ENCODE results near the gene KCNIP3.

The KCNIP3 gene

DNA sequence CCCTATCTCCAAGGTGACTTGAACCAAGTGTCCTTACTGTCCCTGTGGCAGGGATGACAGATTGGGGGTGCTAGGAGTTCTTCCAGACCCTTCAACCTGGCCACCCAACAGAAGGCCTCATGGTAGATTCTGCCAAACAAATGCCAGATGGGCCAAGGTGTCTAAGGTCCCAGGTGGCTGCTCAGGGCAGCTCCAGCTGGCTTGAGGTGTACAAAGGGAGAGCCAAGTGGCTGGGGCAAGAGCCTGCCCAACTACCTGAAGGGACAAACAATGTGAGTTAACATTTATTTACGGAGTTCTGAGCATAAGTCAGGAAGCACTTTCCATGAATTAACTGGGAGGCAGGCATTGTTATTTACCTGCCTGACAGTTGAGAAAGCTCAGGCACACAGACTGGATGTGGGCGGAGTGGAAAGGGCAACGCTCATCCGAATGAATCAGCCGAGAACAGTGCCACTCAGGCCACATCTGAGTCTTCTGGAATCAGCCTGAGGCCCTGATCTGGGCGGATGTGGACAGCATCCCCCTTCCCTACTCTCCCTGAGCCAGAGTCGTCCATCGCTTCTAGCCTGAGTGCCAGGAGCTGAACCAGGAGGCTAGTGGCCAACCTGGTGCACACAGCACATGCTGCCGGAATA is 4.4 kb upstream of the KCNIP3 start:
- Histone ChIP-seq H3K9ac (ENCODE audit: low read length) (no peak overlapping the region), H3K9me3 (ENCODE audit: control insufficient read depth, low read length) (peaks cover 11% of the 10 kb centered on the region), H3K36me3 (ENCODE audit: control insufficient read depth in 1 of 2, insufficient read depth in 2 of 2, low read depth in 1 of 2, low read length in 2 of 2) (no peaks in the 10 kb centered on the region), H2AFZ (ENCODE audit: low read depth, low read length) (no peak overlapping the region), H3K4me3 (ENCODE audit: insufficient read depth in 1 of 2, low read depth in 1 of 2, low read length in 2 of 2) (no peak overlapping the region), H2BK120ac (ENCODE audit: low read depth, low read length) (no peak overlapping the region), H3K4me1 (ENCODE audit: control insufficient read depth, insufficient read depth, low read depth, low read length) (peaks cover 10% of the 10 kb centered on the region), H2BK12ac (ENCODE audit: low read length in 2 of 2) (no peak overlapping the region), H3K79me1 (replicated peaks; ENCODE audit: low read length, poor library complexity, severe bottlenecking) (no peaks in the 10 kb centered on the region), H4K91ac (ENCODE audit: low read length) (no peak overlapping the region), H3K14ac (ENCODE audit: low read length in 2 of 2) (no peak overlapping the region), H3K4ac (ENCODE audit: low read depth in 1 of 2, low read length in 2 of 2) (no peak overlapping the region), H3K27ac (ENCODE audit: low read length, poor library complexity, severe bottlenecking) (no peak overlapping the region), H3K4me2 (ENCODE audit: low read length, poor library complexity, severe bottlenecking) (no peak overlapping the region), H3K23ac (ENCODE audit: low read length in 2 of 2) (no peak overlapping the region), H2BK15ac (ENCODE audit: low read depth, poor library complexity, severe bottlenecking) (no peak overlapping the region), H2AK5ac (ENCODE audit: low read length, severe bottlenecking) (no peak overlapping the region), H3K18ac (ENCODE audit: low read depth in 1 of 2, low read length in 2 of 2) (no peak overlapping the region), H2BK5ac (ENCODE audit: low read depth, low read length, poor library complexity, severe bottlenecking) (no peak overlapping the region), H3K27me3 (ENCODE audit: control insufficient read depth in 1 of 2, insufficient read depth in 1 of 2, low read length in 2 of 2) (peaks cover 0 to 22% of the 10 kb centered on the region in 2 experiments), H4K8ac (ENCODE audit: low read length) (no peak overlapping the region)
- DNase-seq = no peak
- 82% methylated on average over 9 of the region's 9 CpGs for WGBS

DNA sequence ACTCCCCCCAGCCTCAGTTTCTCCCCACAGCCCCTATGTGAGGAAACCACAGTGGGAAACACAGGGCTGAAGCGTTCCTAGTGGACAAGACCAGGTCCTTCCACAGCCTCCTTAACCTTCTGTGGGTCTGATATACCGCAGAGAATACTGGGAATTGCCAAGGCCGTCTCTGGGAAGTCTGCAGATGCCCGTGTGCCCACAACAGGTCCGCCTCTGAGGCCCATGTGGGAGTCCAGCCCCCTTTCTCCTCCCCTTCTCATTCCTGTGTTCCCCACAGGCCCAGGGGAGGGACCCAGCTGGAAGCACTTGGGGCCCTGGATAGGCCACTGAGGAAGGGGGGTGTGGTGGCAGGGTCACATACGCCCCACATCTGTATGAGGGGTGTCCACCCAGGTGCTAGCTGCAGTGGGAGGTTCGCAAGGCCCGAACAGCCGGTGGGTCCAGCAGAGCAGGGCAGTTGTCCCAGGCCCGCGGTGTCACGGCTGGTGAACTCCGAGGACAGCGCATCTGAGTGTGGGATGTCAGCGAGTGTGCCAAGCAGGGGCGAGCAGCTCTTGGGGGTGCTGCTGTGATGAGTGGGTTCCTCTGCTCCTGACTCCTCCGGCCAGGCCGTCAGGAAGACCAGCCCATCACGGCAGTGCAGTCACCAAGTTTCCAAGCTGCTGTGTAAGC is 2.4 kb upstream of the KCNIP3 start:
- H4K91ac ChIP-seq (ENCODE audit: low read length) = no peak overlapping the region
- no peak overlapping the region for H2BK120ac ChIP-seq (ENCODE audit: low read depth, low read length)
- H2BK15ac ChIP-seq (ENCODE audit: low read depth, poor library complexity, severe bottlenecking) = no peak overlapping the region
- 88% methylated on average over 19 of the region's 19 CpGs for WGBS
- no peak overlapping the region for H3K14ac ChIP-seq (ENCODE audit: low read length in 2 of 2)
- H3K4me3 ChIP-seq (ENCODE audit: insufficient read depth in 1 of 2, low read depth in 1 of 2, low read length in 2 of 2) = no peak overlapping the region
- H3K9me3 ChIP-seq (ENCODE audit: control insufficient read depth, low read length) = peaks cover 11% of the 10 kb centered on the region
- H3K18ac ChIP-seq (ENCODE audit: low read depth in 1 of 2, low read length in 2 of 2) = no peak overlapping the region
- H4K8ac ChIP-seq (ENCODE audit: low read length) = no peak overlapping the region
- H2AK5ac ChIP-seq (ENCODE audit: low read length, severe bottlenecking) = no peak overlapping the region
- no peak overlapping the region for H3K4ac ChIP-seq (ENCODE audit: low read depth in 1 of 2, low read length in 2 of 2)
- H2AFZ ChIP-seq (ENCODE audit: low read depth, low read length) = no peak overlapping the region
- H3K4me2 ChIP-seq (ENCODE audit: low read length, poor library complexity, severe bottlenecking) = no peak overlapping the region
- peaks cover 25% of the 10 kb centered on the region for H3K4me1 ChIP-seq (ENCODE audit: control insufficient read depth, insufficient read depth, low read depth, low read length)
- no peak overlapping the region for H3K9ac ChIP-seq (ENCODE audit: low read length)
- peaks cover 0 to 40% of the 10 kb centered on the region in 2 experiments for H3K27me3 ChIP-seq (ENCODE audit: control insufficient read depth in 1 of 2, insufficient read depth in 1 of 2, low read length in 2 of 2)
- H2BK12ac ChIP-seq (ENCODE audit: low read length in 2 of 2) = no peak overlapping the region
- DNase-seq = no peak
- H3K36me3 ChIP-seq (ENCODE audit: control insufficient read depth in 1 of 2, insufficient read depth in 2 of 2, low read depth in 1 of 2, low read length in 2 of 2) = peaks cover 0 to 8% of the 10 kb centered on the region in 2 experiments
- H3K23ac ChIP-seq (ENCODE audit: low read length in 2 of 2) = no peak overlapping the region
- H2BK5ac ChIP-seq (ENCODE audit: low read depth, low read length, poor library complexity, severe bottlenecking) = no peak overlapping the region
- no peaks in the 10 kb centered on the region for H3K79me1 ChIP-seq (replicated peaks; ENCODE audit: low read length, poor library complexity, severe bottlenecking)
- no peak overlapping the region for H3K27ac ChIP-seq (ENCODE audit: low read length, poor library complexity, severe bottlenecking)

DNA sequence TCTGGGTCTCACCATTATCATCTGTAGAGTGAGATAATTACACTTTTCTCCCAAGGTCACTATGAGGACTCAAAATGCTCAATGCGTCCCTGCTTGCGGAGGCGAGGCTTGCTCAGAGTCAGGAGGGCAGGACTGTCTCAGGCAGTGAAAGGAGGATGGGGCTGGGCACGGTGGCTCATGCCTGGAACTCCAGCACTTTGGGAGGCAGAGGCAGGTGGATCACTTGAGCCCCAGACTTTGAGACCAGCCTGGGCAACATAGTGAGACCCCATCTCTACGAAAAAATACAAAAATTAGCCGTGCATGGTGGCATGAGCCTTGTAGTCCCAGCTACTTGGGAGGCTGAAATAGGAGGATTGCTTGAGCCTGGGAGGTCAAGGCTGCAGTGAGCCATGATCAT is 1.8 kb upstream of the KCNIP3 start:
- no peak for DNase-seq
- Histone ChIP-seq H3K14ac (ENCODE audit: low read length in 2 of 2) (no peak overlapping the region), H2AFZ (ENCODE audit: low read depth, low read length) (no peak overlapping the region), H2BK15ac (ENCODE audit: low read depth, poor library complexity, severe bottlenecking) (no peak overlapping the region), H2AK5ac (ENCODE audit: low read length, severe bottlenecking) (no peak overlapping the region), H3K9ac (ENCODE audit: low read length) (no peak overlapping the region), H2BK12ac (ENCODE audit: low read length in 2 of 2) (no peak overlapping the region), H2BK5ac (ENCODE audit: low read depth, low read length, poor library complexity, severe bottlenecking) (no peak overlapping the region), H3K79me1 (replicated peaks; ENCODE audit: low read length, poor library complexity, severe bottlenecking) (no peaks in the 10 kb centered on the region), H4K91ac (ENCODE audit: low read length) (no peak overlapping the region), H3K27me3 (ENCODE audit: control insufficient read depth in 1 of 2, insufficient read depth in 1 of 2, low read length in 2 of 2) (peaks cover 0 to 43% of the 10 kb centered on the region in 2 experiments), H3K4ac (ENCODE audit: low read depth in 1 of 2, low read length in 2 of 2) (no peak overlapping the region), H3K4me2 (ENCODE audit: low read length, poor library complexity, severe bottlenecking) (no peak overlapping the region), H3K4me1 (ENCODE audit: control insufficient read depth, insufficient read depth, low read depth, low read length) (peaks cover 32% of the 10 kb centered on the region), H4K8ac (ENCODE audit: low read length) (no peak overlapping the region), H3K18ac (ENCODE audit: low read depth in 1 of 2, low read length in 2 of 2) (no peak overlapping the region), H2BK120ac (ENCODE audit: low read depth, low read length) (no peak overlapping the region), H3K27ac (ENCODE audit: low read length, poor library complexity, severe bottlenecking) (no peak overlapping the region), H3K9me3 (ENCODE audit: control insufficient read depth, low read length) (peaks cover 7% of the 10 kb centered on the region), H3K23ac (ENCODE audit: low read length in 2 of 2) (no peak overlapping the region), H3K4me3 (ENCODE audit: insufficient read depth in 1 of 2, low read depth in 1 of 2, low read length in 2 of 2) (no peak overlapping the region), H3K36me3 (ENCODE audit: control insufficient read depth in 1 of 2, insufficient read depth in 2 of 2, low read depth in 1 of 2, low read length in 2 of 2) (peaks cover 0 to 8% of the 10 kb centered on the region in 2 experiments)
- WGBS = 89% methylated on average over 6 of the region's 6 CpGs

DNA sequence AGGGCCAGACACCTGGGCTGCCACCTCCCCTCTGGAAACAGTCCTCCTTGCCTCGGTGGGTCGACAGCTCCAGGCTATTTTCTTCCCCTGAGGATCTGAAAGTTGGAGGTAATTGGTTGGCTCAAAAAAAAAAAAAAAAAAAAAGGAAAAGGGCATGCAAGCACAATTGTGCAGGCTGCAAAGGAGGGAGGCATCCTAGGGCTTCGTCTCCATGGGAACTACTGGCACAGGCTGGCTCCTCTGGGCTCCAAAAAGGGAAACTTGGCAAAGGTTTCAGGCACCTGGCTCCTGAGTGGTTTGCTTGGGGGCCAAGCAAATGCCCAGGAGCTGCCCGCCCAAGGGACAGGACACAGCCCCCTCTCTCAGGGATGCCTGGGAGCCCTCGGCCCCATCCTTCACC is 1.1 kb upstream of the KCNIP3 start:
- H3K27ac ChIP-seq (ENCODE audit: low read length, poor library complexity, severe bottlenecking) = no peak overlapping the region
- H3K18ac ChIP-seq (ENCODE audit: low read depth in 1 of 2, low read length in 2 of 2) = no peak overlapping the region
- no peak overlapping the region for H2BK12ac ChIP-seq (ENCODE audit: low read length in 2 of 2)
- peaks cover 0 to 48% of the 10 kb centered on the region in 2 experiments for H3K27me3 ChIP-seq (ENCODE audit: control insufficient read depth in 1 of 2, insufficient read depth in 1 of 2, low read length in 2 of 2)
- no peak overlapping the region for H2BK15ac ChIP-seq (ENCODE audit: low read depth, poor library complexity, severe bottlenecking)
- no peak overlapping the region for H3K23ac ChIP-seq (ENCODE audit: low read length in 2 of 2)
- H4K8ac ChIP-seq (ENCODE audit: low read length) = no peak overlapping the region
- H3K9me3 ChIP-seq (ENCODE audit: control insufficient read depth, low read length) = peaks cover 4% of the 10 kb centered on the region
- no peak overlapping the region for H4K91ac ChIP-seq (ENCODE audit: low read length)
- DNase-seq = no peak
- H2BK5ac ChIP-seq (ENCODE audit: low read depth, low read length, poor library complexity, severe bottlenecking) = no peak overlapping the region
- no peak overlapping the region for H3K9ac ChIP-seq (ENCODE audit: low read length)
- no peak overlapping the region for H3K4ac ChIP-seq (ENCODE audit: low read depth in 1 of 2, low read length in 2 of 2)
- no peak overlapping the region for H2AK5ac ChIP-seq (ENCODE audit: low read length, severe bottlenecking)
- H2AFZ ChIP-seq (ENCODE audit: low read depth, low read length) = no peak overlapping the region
- no peak overlapping the region for H2BK120ac ChIP-seq (ENCODE audit: low read depth, low read length)
- H3K14ac ChIP-seq (ENCODE audit: low read length in 2 of 2) = no peak overlapping the region
- peaks cover 37% of the 10 kb centered on the region for H3K4me1 ChIP-seq (ENCODE audit: control insufficient read depth, insufficient read depth, low read depth, low read length)
- H3K4me3 ChIP-seq (ENCODE audit: insufficient read depth in 1 of 2, low read depth in 1 of 2, low read length in 2 of 2) = no peak overlapping the region
- H3K36me3 ChIP-seq (ENCODE audit: control insufficient read depth in 1 of 2, insufficient read depth in 2 of 2, low read depth in 1 of 2, low read length in 2 of 2) = peaks cover 0 to 12% of the 10 kb centered on the region in 2 experiments
- 63% methylated on average over 5 of the region's 5 CpGs for WGBS
- H3K4me2 ChIP-seq (ENCODE audit: low read length, poor library complexity, severe bottlenecking) = no peak overlapping the region
- H3K79me1 ChIP-seq (replicated peaks; ENCODE audit: low read length, poor library complexity, severe bottlenecking) = no peaks in the 10 kb centered on the region
